Measurements from ENCODE around the gene BDNF.

Gene BDNF

DNA sequence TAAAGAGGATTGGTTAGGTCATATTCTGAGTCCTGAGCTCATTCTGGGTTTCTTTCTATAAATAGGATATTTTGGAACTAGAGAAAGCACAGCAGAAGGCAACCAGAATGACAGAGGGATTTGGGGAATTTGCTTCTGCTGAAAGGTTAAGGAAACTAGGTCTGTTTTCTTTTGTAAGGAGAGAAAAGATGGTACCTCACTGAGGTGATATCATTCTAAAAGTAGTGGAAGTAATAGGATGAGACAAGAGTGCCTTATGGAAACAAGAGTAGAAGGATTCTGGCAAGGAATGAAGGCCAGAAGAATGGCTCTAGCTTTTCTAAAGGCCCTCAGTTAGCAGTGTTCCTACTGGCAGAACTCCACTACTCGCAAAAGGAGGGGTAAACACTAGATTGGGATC, 26.7 kb upstream of the BDNF start:
- TF ChIP-seq, protein P1, sequence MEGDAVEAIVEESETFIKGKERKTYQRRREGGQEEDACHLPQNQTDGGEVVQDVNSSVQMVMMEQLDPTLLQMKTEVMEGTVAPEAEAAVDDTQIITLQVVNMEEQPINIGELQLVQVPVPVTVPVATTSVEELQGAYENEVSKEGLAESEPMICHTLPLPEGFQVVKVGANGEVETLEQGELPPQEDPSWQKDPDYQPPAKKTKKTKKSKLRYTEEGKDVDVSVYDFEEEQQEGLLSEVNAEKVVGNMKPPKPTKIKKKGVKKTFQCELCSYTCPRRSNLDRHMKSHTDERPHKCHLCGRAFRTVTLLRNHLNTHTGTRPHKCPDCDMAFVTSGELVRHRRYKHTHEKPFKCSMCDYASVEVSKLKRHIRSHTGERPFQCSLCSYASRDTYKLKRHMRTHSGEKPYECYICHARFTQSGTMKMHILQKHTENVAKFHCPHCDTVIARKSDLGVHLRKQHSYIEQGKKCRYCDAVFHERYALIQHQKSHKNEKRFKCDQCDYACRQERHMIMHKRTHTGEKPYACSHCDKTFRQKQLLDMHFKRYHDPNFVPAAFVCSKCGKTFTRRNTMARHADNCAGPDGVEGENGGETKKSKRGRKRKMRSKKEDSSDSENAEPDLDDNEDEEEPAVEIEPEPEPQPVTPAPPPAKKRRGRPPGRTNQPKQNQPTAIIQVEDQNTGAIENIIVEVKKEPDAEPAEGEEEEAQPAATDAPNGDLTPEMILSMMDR (conservative IDR thresholded peaks at IDR 0.05; ENCODE audit: low read depth, low read length) = no peak
- Histone ChIP-seq H4K20me1 (ENCODE audit: insufficient read depth) (no peaks in the 10 kb centered on the region), H2AFZ (ENCODE audit: low read depth) (no peak overlapping the region), H3K4me2 (no peak overlapping the region), H3K4me1 (ENCODE audit: low read depth, poor library complexity, severe bottlenecking) (no peaks in the 10 kb centered on the region), H3K4me3 (IDR thresholded peaks at IDR 0.05; ENCODE audit: insufficient read depth, low read depth, low read length) (no peak overlapping the region), H3K27ac (no peak overlapping the region), H3K27me3 (ENCODE audit: insufficient read depth, low read depth) (no peaks in the 10 kb centered on the region), H3K9ac (no peak overlapping the region), H3K36me3 (ENCODE audit: insufficient read depth) (no peaks in the 10 kb centered on the region), H3K79me2 (ENCODE audit: insufficient read depth, low read depth) (no peaks in the 10 kb centered on the region)

DNA sequence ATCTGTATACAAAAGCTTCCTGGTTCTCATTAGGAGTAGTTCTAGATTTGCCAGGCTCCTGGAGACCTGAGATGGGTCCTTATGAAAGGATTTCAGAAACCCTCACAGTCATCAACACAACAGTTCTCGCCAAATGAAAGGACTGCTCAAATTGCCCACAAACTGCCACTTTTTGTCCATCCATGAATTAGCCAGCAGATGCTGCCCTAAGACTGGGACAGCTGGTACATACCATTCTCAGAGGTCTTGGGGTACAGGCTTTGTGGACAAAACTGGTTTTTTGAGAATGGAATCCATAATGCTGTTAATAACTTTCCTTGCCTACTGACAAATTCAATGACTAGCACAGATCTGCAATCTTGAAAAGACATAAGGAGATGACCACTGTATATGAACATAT, 23.4 kb upstream of the BDNF start:
- no peaks in the 10 kb centered on the region for H3K4me1 ChIP-seq (ENCODE audit: low read depth, poor library complexity, severe bottlenecking)
- H3K9ac ChIP-seq = no peak overlapping the region
- H3K4me2 ChIP-seq = no peak overlapping the region
- no peaks in the 10 kb centered on the region for H4K20me1 ChIP-seq (ENCODE audit: insufficient read depth)
- H3K79me2 ChIP-seq (ENCODE audit: insufficient read depth, low read depth) = no peaks in the 10 kb centered on the region
- H3K27ac ChIP-seq = no peak overlapping the region
- H3K36me3 ChIP-seq (ENCODE audit: insufficient read depth) = no peaks in the 10 kb centered on the region
- no peak overlapping the region for H3K4me3 ChIP-seq (IDR thresholded peaks at IDR 0.05; ENCODE audit: insufficient read depth, low read depth, low read length)
- H3K27me3 ChIP-seq (ENCODE audit: insufficient read depth, low read depth) = no peaks in the 10 kb centered on the region
- TF ChIP-seq, protein P1 (conservative IDR thresholded peaks at IDR 0.05; ENCODE audit: low read depth, low read length) = no peak
- H2AFZ ChIP-seq (ENCODE audit: low read depth) = no peak overlapping the region

DNA sequence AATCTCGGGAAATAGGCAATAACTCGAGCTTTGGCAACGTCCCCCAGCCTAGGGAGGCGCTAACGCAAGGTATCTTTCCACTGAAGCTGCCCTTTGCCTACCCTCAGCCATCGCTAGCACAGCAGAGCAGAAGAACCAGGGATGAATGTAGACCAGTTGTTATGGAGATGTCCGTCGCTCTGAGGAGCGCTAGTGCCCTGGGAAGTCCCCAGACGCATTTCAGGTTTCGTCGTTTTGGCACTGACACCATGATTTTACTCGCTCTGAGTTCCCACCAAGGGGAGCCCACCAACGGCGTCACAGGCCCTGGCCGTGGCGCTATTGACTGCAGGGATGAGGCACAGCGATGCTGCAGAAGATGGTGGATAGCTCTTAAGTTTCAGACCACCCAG, 22.7 kb upstream of the BDNF start:
- TF ChIP-seq, protein P1 (conservative IDR thresholded peaks at IDR 0.05; ENCODE audit: low read depth, low read length) = no peak
- H2AFZ ChIP-seq (ENCODE audit: low read depth) = no peak overlapping the region
- no peaks in the 10 kb centered on the region for H3K4me1 ChIP-seq (ENCODE audit: low read depth, poor library complexity, severe bottlenecking)
- no peaks in the 10 kb centered on the region for H3K36me3 ChIP-seq (ENCODE audit: insufficient read depth)
- no peaks in the 10 kb centered on the region for H3K79me2 ChIP-seq (ENCODE audit: insufficient read depth, low read depth)
- H4K20me1 ChIP-seq (ENCODE audit: insufficient read depth) = no peaks in the 10 kb centered on the region
- no peak overlapping the region for H3K9ac ChIP-seq
- no peak overlapping the region for H3K4me2 ChIP-seq
- H3K27ac ChIP-seq = no peak overlapping the region
- no peak overlapping the region for H3K4me3 ChIP-seq (IDR thresholded peaks at IDR 0.05; ENCODE audit: insufficient read depth, low read depth, low read length)
- H3K27me3 ChIP-seq (ENCODE audit: insufficient read depth, low read depth) = no peaks in the 10 kb centered on the region

DNA sequence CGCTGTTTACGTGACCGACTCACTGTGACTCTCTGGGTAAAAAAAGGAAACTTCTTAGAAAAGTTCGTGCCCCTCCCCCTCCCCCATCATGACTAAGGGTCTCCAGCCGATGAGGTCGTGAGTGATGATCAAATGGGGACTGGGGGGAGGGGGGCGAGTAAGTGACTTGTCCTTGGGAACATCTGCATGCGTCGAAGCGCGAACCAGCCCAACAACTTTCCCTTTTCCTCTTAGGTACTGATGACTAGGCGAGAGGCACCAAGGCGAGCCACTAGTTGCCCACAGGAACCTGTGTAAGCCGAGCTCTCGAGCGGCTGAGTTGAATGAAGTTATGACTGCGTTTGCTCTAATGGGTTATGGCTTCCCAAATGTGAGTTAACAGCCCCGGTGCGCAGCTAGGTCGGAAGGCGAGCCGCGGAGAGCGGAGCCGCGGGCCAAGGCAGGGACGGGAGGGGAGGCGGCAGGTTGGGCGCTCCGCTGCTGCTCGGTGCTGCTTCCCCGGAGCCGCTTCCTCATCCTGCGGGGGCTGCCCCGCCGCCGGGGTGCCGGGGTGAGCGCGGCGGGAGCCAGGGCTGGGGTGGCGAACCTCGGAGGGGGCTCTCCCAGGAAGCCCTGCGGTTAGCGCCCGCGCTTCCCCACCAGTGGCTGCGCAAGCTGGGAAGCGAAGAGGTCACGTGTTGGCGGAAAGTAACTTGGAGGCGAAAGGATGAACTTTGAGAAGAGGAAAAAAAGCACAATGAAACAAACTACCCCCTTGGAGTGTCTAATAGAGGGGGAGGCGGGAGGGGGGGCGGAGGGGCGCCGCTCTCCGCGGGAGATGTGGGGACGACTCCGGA, 22.1 kb upstream of the BDNF start:
- H3K4me3 ChIP-seq (IDR thresholded peaks at IDR 0.05; ENCODE audit: insufficient read depth, low read depth, low read length) = no peak overlapping the region
- H3K4me2 ChIP-seq = no peak overlapping the region
- TF ChIP-seq, protein P1 (conservative IDR thresholded peaks at IDR 0.05; ENCODE audit: low read depth, low read length) = no peak
- no peaks in the 10 kb centered on the region for H3K27me3 ChIP-seq (ENCODE audit: insufficient read depth, low read depth)
- no peaks in the 10 kb centered on the region for H3K36me3 ChIP-seq (ENCODE audit: insufficient read depth)
- no peak overlapping the region for H3K27ac ChIP-seq
- no peaks in the 10 kb centered on the region for H4K20me1 ChIP-seq (ENCODE audit: insufficient read depth)
- H3K4me1 ChIP-seq (ENCODE audit: low read depth, poor library complexity, severe bottlenecking) = no peaks in the 10 kb centered on the region
- H2AFZ ChIP-seq (ENCODE audit: low read depth) = no peak overlapping the region
- H3K79me2 ChIP-seq (ENCODE audit: insufficient read depth, low read depth) = no peaks in the 10 kb centered on the region
- no peak overlapping the region for H3K9ac ChIP-seq

Measured in KMS-11 (cell line).